Erythroblast (primary cell): ENCODE data around the gene AHRR.

Experiments
- GATA1 ChIP-seq: IDR thresholded peaks from 2 replicates; pipeline ENCODE4 v1.6.1; 2011; ENCODE audit warnings: low read depth, mild to moderate bottlenecking, control low read depth, low read length, moderate library complexity
- POLR2A ChIP-seq: IDR thresholded peaks from 2 replicates; pipeline ENCODE4 v1.6.1; 2011; ENCODE audit warnings: mild to moderate bottlenecking, low read length

DNA sequence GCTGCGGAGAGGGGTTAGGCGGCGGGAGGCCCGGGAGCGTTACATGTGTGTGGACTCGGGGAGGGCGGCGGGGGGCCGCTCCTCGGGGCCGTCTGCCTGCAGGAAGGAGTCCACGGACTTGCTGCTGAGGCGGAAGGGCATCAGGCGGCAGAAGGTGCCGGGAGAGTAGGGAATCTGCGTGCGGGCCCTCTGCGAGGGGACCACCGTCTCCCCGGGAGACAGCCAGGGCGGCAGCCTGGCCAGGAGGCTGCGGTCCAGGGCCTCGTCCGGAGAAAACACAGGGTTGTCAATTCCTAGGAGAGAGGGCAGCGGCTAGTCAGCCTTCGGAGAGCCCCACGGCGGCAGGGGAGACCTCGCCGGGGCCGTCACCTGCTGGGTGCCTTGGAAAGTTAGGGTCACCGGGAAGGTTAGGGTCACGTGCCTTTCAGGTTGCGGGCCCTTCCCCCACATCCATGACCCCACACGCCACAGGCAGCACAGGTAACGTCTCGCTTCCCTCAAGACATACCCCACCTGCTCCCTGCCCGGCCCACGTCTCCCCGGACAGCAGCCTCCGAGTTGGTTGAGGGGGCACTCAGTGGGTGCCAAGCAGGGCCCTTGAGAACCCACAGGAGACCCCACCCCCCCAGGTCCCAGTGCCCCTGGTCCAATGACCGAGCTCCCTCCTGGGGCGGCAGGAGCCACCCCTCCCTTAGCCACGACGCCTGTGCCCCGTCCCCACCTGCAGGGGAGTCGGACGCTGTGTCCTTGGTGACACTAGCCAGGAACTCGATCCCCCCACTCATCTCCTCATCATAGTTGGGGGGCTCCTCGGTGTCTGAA, 153.5 kb downstream of the AHRR start:
- TF ChIP-seq POLR2A (no peak), GATA1 (no peak)
